ENCODE measurements around the gene BAK1. TPM values are rescaled to one million over a fixed set of nuclear protein-coding genes. Genes with fewer than 3 reads are reported as not detected.

BAK1 gene
- total and polyA plus RNA-seq, 2 of the 13 experiments (the other 11 are each of a cell fraction or from before 2014, with no cell fraction given) = 15.0 to 23.8 TPM

DNA sequence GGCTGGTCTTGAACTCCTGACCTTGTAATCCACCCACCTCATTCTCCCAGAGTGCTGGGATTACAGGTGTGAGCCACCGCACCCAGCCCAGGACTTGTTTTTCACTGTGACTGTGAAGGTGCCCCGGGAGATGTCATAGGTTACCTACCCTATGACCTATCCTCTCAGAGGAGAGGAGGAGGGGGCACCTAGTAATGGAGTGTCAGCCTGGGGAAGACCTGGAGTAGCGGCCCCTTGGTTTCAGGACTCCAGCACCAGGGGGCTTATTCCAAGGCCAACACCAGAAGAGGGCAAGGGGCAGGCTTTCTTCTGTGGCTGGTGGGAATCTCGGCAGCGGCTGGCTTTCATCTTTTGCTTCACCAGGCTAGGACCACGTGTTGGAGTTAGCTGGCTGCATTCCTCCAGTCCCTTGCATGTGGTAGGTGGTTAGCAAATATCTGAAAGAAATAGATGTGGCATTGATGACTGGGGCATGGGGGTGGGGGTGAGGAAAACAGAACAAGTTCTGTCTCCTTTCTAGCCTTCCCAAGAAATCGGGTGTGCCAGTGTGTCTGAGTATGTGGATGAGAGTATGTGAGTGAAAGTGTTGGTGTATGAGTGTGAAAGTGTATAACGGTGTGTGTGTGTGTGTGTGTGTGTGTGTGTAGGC is 33.2 kb upstream of the BAK1 start (continued):
- TF ChIP-seq, protein P1, sequence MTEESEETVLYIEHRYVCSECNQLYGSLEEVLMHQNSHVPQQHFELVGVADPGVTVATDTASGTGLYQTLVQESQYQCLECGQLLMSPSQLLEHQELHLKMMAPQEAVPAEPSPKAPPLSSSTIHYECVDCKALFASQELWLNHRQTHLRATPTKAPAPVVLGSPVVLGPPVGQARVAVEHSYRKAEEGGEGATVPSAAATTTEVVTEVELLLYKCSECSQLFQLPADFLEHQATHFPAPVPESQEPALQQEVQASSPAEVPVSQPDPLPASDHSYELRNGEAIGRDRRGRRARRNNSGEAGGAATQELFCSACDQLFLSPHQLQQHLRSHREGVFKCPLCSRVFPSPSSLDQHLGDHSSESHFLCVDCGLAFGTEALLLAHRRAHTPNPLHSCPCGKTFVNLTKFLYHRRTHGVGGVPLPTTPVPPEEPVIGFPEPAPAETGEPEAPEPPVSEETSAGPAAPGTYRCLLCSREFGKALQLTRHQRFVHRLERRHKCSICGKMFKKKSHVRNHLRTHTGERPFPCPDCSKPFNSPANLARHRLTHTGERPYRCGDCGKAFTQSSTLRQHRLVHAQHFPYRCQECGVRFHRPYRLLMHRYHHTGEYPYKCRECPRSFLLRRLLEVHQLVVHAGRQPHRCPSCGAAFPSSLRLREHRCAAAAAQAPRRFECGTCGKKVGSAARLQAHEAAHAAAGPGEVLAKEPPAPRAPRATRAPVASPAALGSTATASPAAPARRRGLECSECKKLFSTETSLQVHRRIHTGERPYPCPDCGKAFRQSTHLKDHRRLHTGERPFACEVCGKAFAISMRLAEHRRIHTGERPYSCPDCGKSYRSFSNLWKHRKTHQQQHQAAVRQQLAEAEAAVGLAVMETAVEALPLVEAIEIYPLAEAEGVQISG (CRISPR knock-in tag; IDR thresholded peaks at IDR 0.05) = peak; percentile 45; the same call in 1 of the 2 replicates
- TF ChIP-seq DR1 (CRISPR knock-in tag; IDR thresholded peaks at IDR 0.05) (peak; percentile 46; the same call in 1 of the 2 replicates), POLR2A (IDR thresholded peaks at IDR 0.05; ENCODE audit: insufficient read depth in 1 of 2, low read depth in 2 of 2, low read length in 2 of 2) (no peak), ZFY (CRISPR knock-in tag; IDR thresholded peaks at IDR 0.05) (peak; percentile 42; the same call in 1 of the 2 replicates), NFKB2 (CRISPR knock-in tag; IDR thresholded peaks at IDR 0.05; ENCODE audit: borderline replicate concordance) (0 out of 2 replicates have a peak, but pooled peaks have one; percentile 39), ZNF616 (CRISPR knock-in tag; IDR thresholded peaks at IDR 0.05; ENCODE audit: low read depth) (no peak), ZNF749 (CRISPR knock-in tag; IDR thresholded peaks at IDR 0.05; ENCODE audit: borderline replicate concordance) (peak; percentile 58; the same call in 1 of the 2 replicates)
- TF ChIP-seq, protein P2, sequence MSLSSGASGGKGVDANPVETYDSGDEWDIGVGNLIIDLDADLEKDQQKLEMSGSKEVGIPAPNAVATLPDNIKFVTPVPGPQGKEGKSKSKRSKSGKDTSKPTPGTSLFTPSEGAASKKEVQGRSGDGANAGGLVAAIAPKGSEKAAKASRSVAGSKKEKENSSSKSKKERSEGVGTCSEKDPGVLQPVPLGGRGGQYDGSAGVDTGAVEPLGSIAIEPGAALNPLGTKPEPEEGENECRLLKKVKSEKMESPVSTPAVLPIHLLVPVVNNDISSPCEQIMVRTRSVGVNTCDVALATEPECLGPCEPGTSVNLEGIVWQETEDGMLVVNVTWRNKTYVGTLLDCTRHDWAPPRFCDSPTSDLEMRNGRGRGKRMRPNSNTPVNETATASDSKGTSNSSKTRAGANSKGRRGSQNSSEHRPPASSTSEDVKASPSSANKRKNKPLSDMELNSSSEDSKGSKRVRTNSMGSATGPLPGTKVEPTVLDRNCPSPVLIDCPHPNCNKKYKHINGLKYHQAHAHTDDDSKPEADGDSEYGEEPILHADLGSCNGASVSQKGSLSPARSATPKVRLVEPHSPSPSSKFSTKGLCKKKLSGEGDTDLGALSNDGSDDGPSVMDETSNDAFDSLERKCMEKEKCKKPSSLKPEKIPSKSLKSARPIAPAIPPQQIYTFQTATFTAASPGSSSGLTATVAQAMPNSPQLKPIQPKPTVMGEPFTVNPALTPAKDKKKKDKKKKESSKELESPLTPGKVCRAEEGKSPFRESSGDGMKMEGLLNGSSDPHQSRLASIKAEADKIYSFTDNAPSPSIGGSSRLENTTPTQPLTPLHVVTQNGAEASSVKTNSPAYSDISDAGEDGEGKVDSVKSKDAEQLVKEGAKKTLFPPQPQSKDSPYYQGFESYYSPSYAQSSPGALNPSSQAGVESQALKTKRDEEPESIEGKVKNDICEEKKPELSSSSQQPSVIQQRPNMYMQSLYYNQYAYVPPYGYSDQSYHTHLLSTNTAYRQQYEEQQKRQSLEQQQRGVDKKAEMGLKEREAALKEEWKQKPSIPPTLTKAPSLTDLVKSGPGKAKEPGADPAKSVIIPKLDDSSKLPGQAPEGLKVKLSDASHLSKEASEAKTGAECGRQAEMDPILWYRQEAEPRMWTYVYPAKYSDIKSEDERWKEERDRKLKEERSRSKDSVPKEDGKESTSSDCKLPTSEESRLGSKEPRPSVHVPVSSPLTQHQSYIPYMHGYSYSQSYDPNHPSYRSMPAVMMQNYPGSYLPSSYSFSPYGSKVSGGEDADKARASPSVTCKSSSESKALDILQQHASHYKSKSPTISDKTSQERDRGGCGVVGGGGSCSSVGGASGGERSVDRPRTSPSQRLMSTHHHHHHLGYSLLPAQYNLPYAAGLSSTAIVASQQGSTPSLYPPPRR (CRISPR knock-in tag; IDR thresholded peaks at IDR 0.05; ENCODE audit: borderline replicate concordance) = 0 out of 2 replicates have a peak, but pooled peaks have one; percentile 57
- TF ChIP-seq, protein P3, sequence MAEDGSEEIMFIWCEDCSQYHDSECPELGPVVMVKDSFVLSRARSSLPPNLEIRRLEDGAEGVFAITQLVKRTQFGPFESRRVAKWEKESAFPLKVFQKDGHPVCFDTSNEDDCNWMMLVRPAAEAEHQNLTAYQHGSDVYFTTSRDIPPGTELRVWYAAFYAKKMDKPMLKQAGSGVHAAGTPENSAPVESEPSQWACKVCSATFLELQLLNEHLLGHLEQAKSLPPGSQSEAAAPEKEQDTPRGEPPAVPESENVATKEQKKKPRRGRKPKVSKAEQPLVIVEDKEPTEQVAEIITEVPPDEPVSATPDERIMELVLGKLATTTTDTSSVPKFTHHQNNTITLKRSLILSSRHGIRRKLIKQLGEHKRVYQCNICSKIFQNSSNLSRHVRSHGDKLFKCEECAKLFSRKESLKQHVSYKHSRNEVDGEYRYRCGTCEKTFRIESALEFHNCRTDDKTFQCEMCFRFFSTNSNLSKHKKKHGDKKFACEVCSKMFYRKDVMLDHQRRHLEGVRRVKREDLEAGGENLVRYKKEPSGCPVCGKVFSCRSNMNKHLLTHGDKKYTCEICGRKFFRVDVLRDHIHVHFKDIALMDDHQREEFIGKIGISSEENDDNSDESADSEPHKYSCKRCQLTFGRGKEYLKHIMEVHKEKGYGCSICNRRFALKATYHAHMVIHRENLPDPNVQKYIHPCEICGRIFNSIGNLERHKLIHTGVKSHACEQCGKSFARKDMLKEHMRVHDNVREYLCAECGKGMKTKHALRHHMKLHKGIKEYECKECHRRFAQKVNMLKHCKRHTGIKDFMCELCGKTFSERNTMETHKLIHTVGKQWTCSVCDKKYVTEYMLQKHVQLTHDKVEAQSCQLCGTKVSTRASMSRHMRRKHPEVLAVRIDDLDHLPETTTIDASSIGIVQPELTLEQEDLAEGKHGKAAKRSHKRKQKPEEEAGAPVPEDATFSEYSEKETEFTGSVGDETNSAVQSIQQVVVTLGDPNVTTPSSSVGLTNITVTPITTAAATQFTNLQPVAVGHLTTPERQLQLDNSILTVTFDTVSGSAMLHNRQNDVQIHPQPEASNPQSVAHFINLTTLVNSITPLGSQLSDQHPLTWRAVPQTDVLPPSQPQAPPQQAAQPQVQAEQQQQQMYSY (CRISPR knock-in tag; IDR thresholded peaks at IDR 0.05) = peak; percentile 84
- TF ChIP-seq, protein P4, sequence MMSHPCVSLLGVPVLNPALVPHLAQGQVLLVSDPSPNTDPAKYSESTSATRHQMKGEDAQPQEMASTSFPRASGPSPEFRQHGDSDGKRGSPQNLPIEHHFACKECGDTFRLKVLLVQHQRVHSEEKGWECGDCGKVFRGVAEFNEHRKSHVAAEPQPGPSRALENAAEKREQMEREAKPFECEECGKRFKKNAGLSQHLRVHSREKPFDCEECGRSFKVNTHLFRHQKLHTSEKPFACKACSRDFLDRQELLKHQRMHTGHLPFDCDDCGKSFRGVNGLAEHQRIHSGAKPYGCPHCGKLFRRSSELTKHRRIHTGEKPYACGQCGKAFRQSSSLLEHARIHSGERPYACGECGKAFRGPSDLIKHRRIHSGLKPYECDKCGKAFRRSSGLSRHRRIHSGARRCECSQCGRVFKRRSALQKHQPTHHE (CRISPR knock-in tag; IDR thresholded peaks at IDR 0.05; ENCODE audit: borderline replicate concordance) = peak; percentile 48; the same call in 1 of the 2 replicates
- TF ChIP-seq, protein P5, sequence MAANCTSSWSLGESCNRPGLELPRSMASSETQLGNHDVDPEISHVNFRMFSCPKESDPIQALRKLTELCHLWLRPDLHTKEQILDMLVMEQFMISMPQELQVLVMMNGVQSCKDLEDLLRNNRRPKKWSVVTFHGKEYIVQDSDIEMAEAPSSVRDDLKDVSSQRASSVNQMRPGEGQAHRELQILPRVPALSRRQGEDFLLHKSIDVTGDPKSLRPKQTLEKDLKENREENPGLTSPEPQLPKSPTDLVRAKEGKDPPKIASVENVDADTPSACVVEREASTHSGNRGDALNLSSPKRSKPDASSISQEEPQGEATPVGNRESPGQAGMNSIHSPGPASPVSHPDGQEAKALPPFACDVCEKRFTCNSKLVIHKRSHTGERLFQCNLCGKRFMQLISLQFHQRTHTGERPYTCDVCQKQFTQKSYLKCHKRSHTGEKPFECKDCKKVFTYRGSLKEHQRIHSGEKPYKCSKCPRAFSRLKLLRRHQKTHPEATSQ (CRISPR knock-in tag; IDR thresholded peaks at IDR 0.05; ENCODE audit: borderline replicate concordance) = no peak
- TF ChIP-seq, protein P6, sequence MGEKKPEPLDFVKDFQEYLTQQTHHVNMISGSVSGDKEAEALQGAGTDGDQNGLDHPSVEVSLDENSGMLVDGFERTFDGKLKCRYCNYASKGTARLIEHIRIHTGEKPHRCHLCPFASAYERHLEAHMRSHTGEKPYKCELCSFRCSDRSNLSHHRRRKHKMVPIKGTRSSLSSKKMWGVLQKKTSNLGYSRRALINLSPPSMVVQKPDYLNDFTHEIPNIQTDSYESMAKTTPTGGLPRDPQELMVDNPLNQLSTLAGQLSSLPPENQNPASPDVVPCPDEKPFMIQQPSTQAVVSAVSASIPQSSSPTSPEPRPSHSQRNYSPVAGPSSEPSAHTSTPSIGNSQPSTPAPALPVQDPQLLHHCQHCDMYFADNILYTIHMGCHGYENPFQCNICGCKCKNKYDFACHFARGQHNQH (CRISPR knock-in tag; IDR thresholded peaks at IDR 0.05) = peak; percentile 21; the same call in 1 of the 2 replicates

Measured in HepG2 (cell line).